ENCODE data around the gene RADIL.
"Not testable (repeated sequence)": the region's sequence is repeated elsewhere in the genome, so short reads cannot be mapped to it uniquely, and the experiment has no call there.

Gene RADIL

GRCh38 chr7:4796453-4796852 is 87.1 kb downstream of the RADIL start:
- TF ChIP-seq CTCF (conservative IDR thresholded peaks at IDR 0.05) = no peak
- H3K27ac ChIP-seq = no peak overlapping the region

- H3K27ac ChIP-seq = no peak overlapping the region
- TF ChIP-seq CTCF (conservative IDR thresholded peaks at IDR 0.05) = no peak
These were observed 88.7 kb downstream of the RADIL start for GRCh38 chr7:4794591-4795350.

- not testable (repeated sequence) for H3K27ac ChIP-seq
These were observed 89.3 kb downstream of the RADIL start for GRCh38 chr7:4794171-4794570.

- H3K27ac ChIP-seq = not testable (repeated sequence)
These were observed 90.0 kb downstream of the RADIL start for GRCh38 chr7:4793385-4793993.

- no peak overlapping the region for H3K27ac ChIP-seq
- no peak for TF ChIP-seq CTCF (conservative IDR thresholded peaks at IDR 0.05)
These were observed 90.9 kb downstream of the RADIL start for GRCh38 chr7:4792537-4793126.

- no peak overlapping the region for H3K27ac ChIP-seq
- TF ChIP-seq CTCF (conservative IDR thresholded peaks at IDR 0.05) = 0 out of 2 replicates have a peak, but pooled peaks have one; percentile 12
These were observed 91.6 kb downstream of the RADIL start for GRCh38 chr7:4791738-4792536.

GRCh38 chr7:4791101-4791737 is 92.3 kb downstream of the RADIL start:
- TF ChIP-seq CTCF (conservative IDR thresholded peaks at IDR 0.05) = no peak
- H3K27ac ChIP-seq = no peak overlapping the region

GRCh38 chr7:4790516-4790991 is 93.0 kb downstream of the RADIL start:
- TF ChIP-seq CTCF (conservative IDR thresholded peaks at IDR 0.05) = no peak
- H3K27ac ChIP-seq = no peak overlapping the region
